ENCODE results near the gene BNC2.
"Not testable (repeated sequence)": the region's sequence is repeated elsewhere in the genome, so short reads cannot be mapped to it uniquely, and the experiment has no call there.

The BNC2 gene

GRCh38 chr9:16870596-16871335 is at the start of gene BNC2:
Gene BNC2 (minus strand): TSS chr9:16870670. CDS start chr9:16870648, 22 bp downstream.
- TF ChIP-seq CTCF (IDR thresholded peaks at IDR 0.05; ENCODE audit: low read depth, low read length, missing control alignments): no peak
- H3K4me3 ChIP-seq (ENCODE audit: low read depth, low read length): peak within 1 kb of the TSS; percentile 81
- in situ Hi-C loops (cut with HindIII; ENCODE audit: low sequenced_read_pairs): no loop called here
- DNase-seq (ENCODE audit: low read depth): no peak

GRCh38 chr9:16918920-16919319 is 48.5 kb upstream of the BNC2 start:
- no peak for TF ChIP-seq CTCF (IDR thresholded peaks at IDR 0.05; ENCODE audit: low read depth, low read length, missing control alignments)
- no peak for DNase-seq (ENCODE audit: low read depth)
- H3K4me3 ChIP-seq (ENCODE audit: low read depth, low read length): no peak overlapping the region
- in situ Hi-C loops (cut with HindIII; ENCODE audit: low sequenced_read_pairs): no loop called here

GRCh38 chr9:16915126-16915831 is 44.8 kb upstream of the BNC2 start:
- TF ChIP-seq CTCF (IDR thresholded peaks at IDR 0.05; ENCODE audit: low read depth, low read length, missing control alignments): no peak
- DNase-seq (ENCODE audit: low read depth): no peak
- in situ Hi-C loops (cut with HindIII; ENCODE audit: low sequenced_read_pairs): no loop called here

GRCh38 chr9:16912197-16912596 is 41.7 kb upstream of the BNC2 start:
- no peak overlapping the region for H3K4me3 ChIP-seq (ENCODE audit: low read depth, low read length)
- DNase-seq (ENCODE audit: low read depth): no peak
- in situ Hi-C loops (cut with HindIII; ENCODE audit: low sequenced_read_pairs): no loop called here
- TF ChIP-seq CTCF (IDR thresholded peaks at IDR 0.05; ENCODE audit: low read depth, low read length, missing control alignments): no peak

More at GRCh38 chr9:16915126-16915831, 44.8 kb upstream of the BNC2 start:
- no peak overlapping the region for H3K4me3 ChIP-seq (ENCODE audit: low read depth, low read length)

- H3K4me3 ChIP-seq (ENCODE audit: low read depth, low read length); in situ Hi-C loops (cut with HindIII; ENCODE audit: low sequenced_read_pairs); DNase-seq (ENCODE audit: low read depth): not testable (repeated sequence)
These were observed 37.7 kb upstream of the BNC2 start for GRCh38 chr9:16908206-16908605.

- in situ Hi-C loops (cut with HindIII; ENCODE audit: low sequenced_read_pairs): no loop called here
- H3K4me3 ChIP-seq (ENCODE audit: low read depth, low read length): no peak overlapping the region
- no peak for TF ChIP-seq CTCF (IDR thresholded peaks at IDR 0.05; ENCODE audit: low read depth, low read length, missing control alignments)
- DNase-seq (ENCODE audit: low read depth): no peak
These were observed 34.2 kb upstream of the BNC2 start for GRCh38 chr9:16904655-16905054.

GRCh38 chr9:16901590-16901989 is 31.1 kb upstream of the BNC2 start:
- TF ChIP-seq CTCF (IDR thresholded peaks at IDR 0.05; ENCODE audit: low read depth, low read length, missing control alignments): no peak
- DNase-seq (ENCODE audit: low read depth): no peak
- in situ Hi-C loops (cut with HindIII; ENCODE audit: low sequenced_read_pairs): no loop called here
- no peak overlapping the region for H3K4me3 ChIP-seq (ENCODE audit: low read depth, low read length)
